OCI-LY1 (cell line): ENCODE results near the gene SMYD3.

Experiments used
- H2AFZ ChIP-seq: fragments of 200-600 bp; sonication (generic), shearing (Covaris generic); 2 replicates; pipeline ENCODE4 v1.6.0; 2014; ENCODE audit warnings: antibody characterized with exemption, mild to moderate bottlenecking, low read length
- H3F3A ChIP-seq: fragments of 200-600 bp; sonication (generic), shearing (Covaris generic); 2 replicates; pipeline ENCODE4 v1.6.0; 2014; ENCODE audit warnings: mild to moderate bottlenecking, antibody characterized with exemption, low read length, moderate library complexity; ENCODE audit not compliant: insufficient read depth
- H3K27ac ChIP-seq: fragments of 200-600 bp; sonication (generic); 2 replicates; pipeline ENCODE4 v1.5.1; 2014; ENCODE audit warnings: low read length, mixed run types, mild to moderate bottlenecking, low read depth; ENCODE audit not compliant: poor library complexity, severe bottlenecking
- H3K27me3 ChIP-seq: fragments of 200-600 bp; sonication (generic); 2 replicates; pipeline ENCODE4 v1.6.0; 2014; ENCODE audit warnings: antibody characterized with exemption, mild to moderate bottlenecking, low read length, moderate library complexity; ENCODE audit not compliant: insufficient read depth
- H3K36me3 ChIP-seq: fragments of 200-600 bp; sonication (generic); 2 replicates; pipeline ENCODE4 v1.6.1; 2014; ENCODE audit warnings: mild to moderate bottlenecking, antibody characterized with exemption, low read length, moderate library complexity, mixed read lengths; ENCODE audit not compliant: insufficient read depth
- H3K4me1 ChIP-seq: fragments of 200-600 bp; sonication (generic); 2 replicates; pipeline ENCODE4 v1.5.1; 2014; ENCODE audit warnings: mild to moderate bottlenecking, low read length, moderate library complexity; ENCODE audit not compliant: insufficient read depth, severe bottlenecking
- H3K4me2 ChIP-seq: fragments of 200-600 bp; sonication (generic), shearing (Covaris generic); 2 replicates; pipeline ENCODE4 v1.6.1; 2014; ENCODE audit warnings: low read length
- H3K4me3 ChIP-seq: fragments of 200-600 bp; sonication (generic); 2 replicates; pipeline ENCODE4 v1.5.1; 2014; ENCODE audit warnings: low read length, low read depth, mild to moderate bottlenecking, mixed read lengths; ENCODE audit not compliant: poor library complexity, severe bottlenecking
- H3K79me2 ChIP-seq: fragments of 200-600 bp; shearing (Covaris generic); 2 replicates; pipeline ENCODE4 v1.6.1; 2016; ENCODE audit warnings: mixed run types, low read length, mixed read lengths; ENCODE audit not compliant: insufficient read depth
- H3K9ac ChIP-seq: fragments of 200-600 bp; sonication (generic), shearing (Covaris generic); 2 replicates; pipeline ENCODE4 v1.6.1; 2014; ENCODE audit warnings: mild to moderate bottlenecking, low read length, mixed read lengths
- H3K9me2 ChIP-seq: fragments of 200-600 bp; sonication (generic), shearing (Covaris generic); 2 replicates; pipeline ENCODE4 v1.6.1; 2014; ENCODE audit warnings: low read depth, mild to moderate bottlenecking, low read length, mixed read lengths
- H3K9me3 ChIP-seq: fragments of 200-600 bp; shearing (Covaris generic); 2 replicates; pipeline ENCODE4 v1.6.1; 2014; ENCODE audit warnings: low read length, mixed read lengths
- H4K20me1 ChIP-seq: fragments of 200-600 bp; sonication (generic), shearing (Covaris generic); 2 replicates; pipeline ENCODE4 v1.6.0; 2016; ENCODE audit warnings: mild to moderate bottlenecking, low read length; ENCODE audit not compliant: insufficient read depth
- EZH2 ChIP-seq: fragments of 200-600 bp; sonication (generic), shearing (Covaris generic); IDR thresholded peaks from 2 replicates; pipeline ENCODE4 v1.8.0; 2017; ENCODE audit warnings: borderline replicate concordance, mixed run types, mild to moderate bottlenecking, antibody characterized with exemption, low read length, moderate library complexity, mixed read lengths
- TF ChIP-seq, protein P1 (sequence below): fragments of 200-600 bp; sonication (generic), shearing (Covaris generic); IDR thresholded peaks from 2 replicates; pipeline ENCODE4 v1.5.1; 2017; ENCODE audit warnings: mild to moderate bottlenecking, antibody characterized with exemption, low read length, moderate library complexity, mixed read lengths

SMYD3 gene

DNA sequence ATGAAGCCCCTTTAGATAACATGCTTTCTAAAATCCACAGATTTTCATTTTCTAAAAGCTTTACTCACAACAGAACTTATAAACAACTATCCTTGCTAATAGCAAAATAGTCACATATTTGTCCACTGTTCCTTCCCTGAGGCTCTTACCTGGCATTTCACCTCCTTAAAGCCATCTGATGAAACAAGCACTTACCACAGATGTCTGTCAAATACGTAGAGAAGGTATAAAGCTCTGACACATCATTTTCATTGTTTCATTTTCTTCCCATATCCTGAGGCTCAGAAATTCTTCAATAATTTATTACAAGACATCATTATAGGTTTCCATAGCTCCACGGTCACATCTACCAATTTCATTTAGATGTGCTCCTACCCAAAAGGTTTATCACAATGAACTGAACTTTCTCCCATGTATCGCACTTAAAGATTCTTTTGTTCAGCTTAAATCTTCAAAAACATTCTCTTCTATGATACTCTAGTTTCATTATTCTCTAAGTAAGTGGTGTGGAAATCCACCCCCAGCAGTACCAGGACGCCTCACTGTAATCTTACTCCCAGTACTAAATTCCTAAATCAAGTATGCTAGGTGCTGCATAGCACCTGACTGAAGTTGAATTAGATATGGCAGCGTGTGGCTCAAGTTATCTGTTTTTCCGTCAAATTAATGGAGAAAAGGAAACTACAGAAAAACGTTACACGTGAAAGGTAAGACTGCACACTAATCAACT, 569.6 kb downstream of the SMYD3 start:
- H3K27me3 ChIP-seq = no peaks in the 10 kb centered on the region
- H3K27ac ChIP-seq = no peak overlapping the region
- TF ChIP-seq EZH2 = no peak
- TF ChIP-seq, protein P1, sequence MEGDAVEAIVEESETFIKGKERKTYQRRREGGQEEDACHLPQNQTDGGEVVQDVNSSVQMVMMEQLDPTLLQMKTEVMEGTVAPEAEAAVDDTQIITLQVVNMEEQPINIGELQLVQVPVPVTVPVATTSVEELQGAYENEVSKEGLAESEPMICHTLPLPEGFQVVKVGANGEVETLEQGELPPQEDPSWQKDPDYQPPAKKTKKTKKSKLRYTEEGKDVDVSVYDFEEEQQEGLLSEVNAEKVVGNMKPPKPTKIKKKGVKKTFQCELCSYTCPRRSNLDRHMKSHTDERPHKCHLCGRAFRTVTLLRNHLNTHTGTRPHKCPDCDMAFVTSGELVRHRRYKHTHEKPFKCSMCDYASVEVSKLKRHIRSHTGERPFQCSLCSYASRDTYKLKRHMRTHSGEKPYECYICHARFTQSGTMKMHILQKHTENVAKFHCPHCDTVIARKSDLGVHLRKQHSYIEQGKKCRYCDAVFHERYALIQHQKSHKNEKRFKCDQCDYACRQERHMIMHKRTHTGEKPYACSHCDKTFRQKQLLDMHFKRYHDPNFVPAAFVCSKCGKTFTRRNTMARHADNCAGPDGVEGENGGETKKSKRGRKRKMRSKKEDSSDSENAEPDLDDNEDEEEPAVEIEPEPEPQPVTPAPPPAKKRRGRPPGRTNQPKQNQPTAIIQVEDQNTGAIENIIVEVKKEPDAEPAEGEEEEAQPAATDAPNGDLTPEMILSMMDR = no peak
- no peaks in the 10 kb centered on the region for H3K9me2 ChIP-seq
- no peak overlapping the region for H3K4me3 ChIP-seq
- H2AFZ ChIP-seq = no peak overlapping the region
- no peaks in the 10 kb centered on the region for H3K9me3 ChIP-seq
- no peaks in the 10 kb centered on the region for H3K4me1 ChIP-seq
- H3K79me2 ChIP-seq = no peaks in the 10 kb centered on the region
- H3K4me2 ChIP-seq = no peak overlapping the region
- no peaks in the 10 kb centered on the region for H4K20me1 ChIP-seq
- H3F3A ChIP-seq = no peaks in the 10 kb centered on the region
- no peaks in the 10 kb centered on the region for H3K36me3 ChIP-seq
- H3K9ac ChIP-seq = no peak overlapping the region

DNA sequence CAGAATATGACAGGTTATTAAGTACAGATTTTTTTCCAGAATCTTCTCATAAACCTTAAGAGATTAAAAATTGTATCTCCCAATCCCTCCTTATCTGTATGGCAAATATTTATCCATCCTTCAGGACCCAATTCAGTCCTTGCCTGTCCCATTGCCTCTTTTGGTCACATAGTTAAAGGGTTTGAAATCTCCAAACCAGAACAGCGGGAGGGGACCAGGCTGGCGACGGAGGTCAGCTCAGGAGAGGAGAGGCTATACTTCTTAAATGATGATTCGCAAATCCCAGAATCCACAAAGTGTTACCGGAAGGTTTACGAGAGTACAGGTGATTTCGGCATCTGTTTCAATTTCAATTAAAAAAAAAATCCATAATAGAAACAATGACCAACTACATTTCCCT, 572.7 kb downstream of the SMYD3 start:
- no peak overlapping the region for H3K4me3 ChIP-seq
- TF ChIP-seq, protein P1 = no peak
- no peak for TF ChIP-seq EZH2

DNA sequence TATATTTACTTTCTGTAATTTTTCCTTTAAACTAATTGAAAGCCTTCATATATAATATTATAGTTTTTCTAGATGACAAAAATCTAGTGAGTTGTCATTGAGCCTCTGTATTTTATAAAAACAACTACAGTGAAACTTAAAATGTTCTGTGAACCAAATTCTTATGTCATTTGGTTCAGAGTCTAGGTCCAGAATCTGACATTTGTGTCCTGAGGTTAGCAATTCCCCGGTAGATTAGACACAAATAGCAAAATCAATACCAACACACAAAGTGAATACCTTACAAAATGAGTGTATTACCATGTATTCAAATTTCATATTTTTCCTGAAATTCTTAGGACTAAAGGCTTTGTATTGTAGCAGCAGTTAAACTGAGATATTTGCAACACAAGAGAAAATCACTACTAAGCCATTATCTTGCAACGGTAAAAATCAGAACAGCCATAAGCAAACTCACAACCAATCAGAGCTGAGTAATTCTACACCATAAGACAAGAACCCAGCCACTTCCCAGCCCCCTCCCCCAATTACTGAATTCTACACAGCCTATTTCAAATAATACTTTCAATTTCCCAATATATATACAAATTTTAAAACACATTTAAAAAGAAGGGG, 573.5 kb downstream of the SMYD3 start:
- Histone ChIP-seq H3K27ac (no peak overlapping the region), H3K4me3 (no peak overlapping the region), H3K4me2 (no peak overlapping the region), H3K79me2 (no peaks in the 10 kb centered on the region), H3K36me3 (peaks cover 4% of the 10 kb centered on the region), H3K9me3 (no peaks in the 10 kb centered on the region), H3K9ac (no peak overlapping the region), H2AFZ (no peak overlapping the region), H3K27me3 (no peaks in the 10 kb centered on the region), H3K4me1 (no peaks in the 10 kb centered on the region), H3F3A (no peaks in the 10 kb centered on the region), H4K20me1 (no peaks in the 10 kb centered on the region), H3K9me2 (no peaks in the 10 kb centered on the region)
- no peak for TF ChIP-seq EZH2
- TF ChIP-seq, protein P1 = no peak

More for the DNA sequence above, 572.7 kb downstream of the SMYD3 start:
- Histone ChIP-seq H3K9me2 (no peaks in the 10 kb centered on the region), H3K27ac (no peak overlapping the region), H3K36me3 (no peaks in the 10 kb centered on the region; the same call in 1 of the 2 replicates), H3F3A (no peaks in the 10 kb centered on the region), H3K79me2 (no peaks in the 10 kb centered on the region), H3K4me1 (no peaks in the 10 kb centered on the region), H2AFZ (no peak overlapping the region), H3K9ac (no peak overlapping the region), H3K27me3 (no peaks in the 10 kb centered on the region), H4K20me1 (no peaks in the 10 kb centered on the region), H3K9me3 (no peaks in the 10 kb centered on the region), H3K4me2 (no peak overlapping the region)
